Suprapubic skin (tissue), 4 donors: Measurements from ENCODE around the gene SLC2A13.

Experiments used
- POLR2A ChIP-seq, 2 donors: fragments of 450-650 bp; IDR thresholded peaks; one replicate each; pipeline ENCODE4 v1.6.1; 2017; ENCODE audit warnings: antibody characterized with exemption in 2 of 2, mild to moderate bottlenecking in 2 of 2, moderate library complexity in 2 of 2
- POLR2AphosphoS5 ChIP-seq, 3 donors: sonication (generic); formaldehyde crosslinking; IDR thresholded peaks; one replicate each; pipeline ENCODE4 v1.6.1; 2017; ENCODE audit warnings: antibody characterized with exemption in 3 of 3

- TF ChIP-seq POLR2AphosphoS5 (IDR thresholded peaks at IDR 0.05) (no peak), POLR2A (IDR thresholded peaks at IDR 0.05) (no peak)
These were observed 300.2 kb downstream of the SLC2A13 start for GRCh38 chr12:39805651-39806050.
